ENCODE measurements around the gene CDH5. TPM values are rescaled to one million over a fixed set of nuclear protein-coding genes. Genes with fewer than 3 reads are reported as not detected.
"Not testable (repeated sequence)": the region's sequence is repeated elsewhere in the genome, so short reads cannot be mapped to it uniquely, and the experiment has no call there.

The CDH5 gene
- total RNA-seq, 1 experiment from 2014 or later: 0.25 TPM

- POLR2A ChIA-PET: no interaction called here
- no TSS peak for BruUV-seq (replicated peaks)
- Mint-ChIP-seq H3K36me3 (ENCODE audit: insufficient read depth, unreplicated experiment) (no peaks in the 10 kb centered on the region), H3K27me3 (ENCODE audit: insufficient read depth, unreplicated experiment) (peaks cover 14% of the 10 kb centered on the region), H3K4me3 (ENCODE audit: unreplicated experiment) (no peak overlapping the region), H3K27ac (ENCODE audit: unreplicated experiment) (no peak overlapping the region), H3K4me1 (ENCODE audit: low read depth, unreplicated experiment) (no peaks in the 10 kb centered on the region), H3K9me3 (ENCODE audit: unreplicated experiment) (no peaks in the 10 kb centered on the region)
- TF ChIP-seq CTCF (IDR thresholded peaks at IDR 0.05; ENCODE audit: insufficient read depth in 1 of 2, low read depth in 1 of 2, low read length in 1 of 2, severe bottlenecking in 1 of 2, unreplicated experiment in 1 of 2): no peak
- Histone ChIP-seq H3K4me3 (ENCODE audit: low read depth, low read length) (no peak overlapping the region), H3K27me3 (replicated peaks; ENCODE audit: control insufficient read depth, insufficient read depth, low read length) (no peaks in the 10 kb centered on the region), H3K36me3 (ENCODE audit: control insufficient read depth, insufficient read depth, low read length) (no peaks in the 10 kb centered on the region), H3K4me1 (no peaks in the 10 kb centered on the region), H3K9me3 (no peaks in the 10 kb centered on the region)
- DNase-seq: no peak
- CTCF ChIA-PET: no interaction called here
- intact Hi-C loops (cut with micrococcal nuclease; ENCODE audit: unreplicated experiment): no loop called here
Measured at GRCh38 chr16:66447491-66447890, 81.0 kb downstream of the CDH5 start.

- Mint-ChIP-seq H3K4me1 (ENCODE audit: low read depth, unreplicated experiment) (no peaks in the 10 kb centered on the region), H3K27ac (ENCODE audit: unreplicated experiment) (no peak overlapping the region), H3K27me3 (ENCODE audit: insufficient read depth, unreplicated experiment) (peaks cover 3% of the 10 kb centered on the region), H3K4me3 (ENCODE audit: unreplicated experiment) (no peak overlapping the region), H3K9me3 (ENCODE audit: unreplicated experiment) (no peaks in the 10 kb centered on the region), H3K36me3 (ENCODE audit: insufficient read depth, unreplicated experiment) (no peaks in the 10 kb centered on the region)
- ChIA-PET CTCF (no interaction called here), POLR2A (interaction anchor here (0.7 kb wide), 1 partner anchor 96 kb away, joined by 4 read pairs; no protein-coding TSS in a partner anchor)
- no peaks in the 10 kb centered on the region for H3K9me3 ChIP-seq
- intact Hi-C loops (cut with micrococcal nuclease; ENCODE audit: unreplicated experiment): no loop called here
- BruUV-seq (replicated peaks): no TSS peak
- DNase-seq: no peak
- no peaks in the 10 kb centered on the region for H3K27me3 ChIP-seq (replicated peaks; ENCODE audit: control insufficient read depth, insufficient read depth, low read length)
- no peak for TF ChIP-seq CTCF (IDR thresholded peaks at IDR 0.05; ENCODE audit: insufficient read depth in 1 of 2, low read depth in 1 of 2, low read length in 1 of 2, severe bottlenecking in 1 of 2, unreplicated experiment in 1 of 2)
- H3K4me1 ChIP-seq: no peaks in the 10 kb centered on the region
- H3K4me3 ChIP-seq (ENCODE audit: low read depth, low read length): no peak overlapping the region
- no peaks in the 10 kb centered on the region for H3K36me3 ChIP-seq (ENCODE audit: control insufficient read depth, insufficient read depth, low read length)
Measured at GRCh38 chr16:66451548-66451947, 85.1 kb downstream of the CDH5 start.

- CTCF ChIA-PET; H3K36me3 ChIP-seq (ENCODE audit: control insufficient read depth, insufficient read depth, low read length); H3K4me1 Mint-ChIP-seq (ENCODE audit: low read depth, unreplicated experiment); H3K4me3 ChIP-seq (ENCODE audit: low read depth, low read length); H3K27ac Mint-ChIP-seq (ENCODE audit: unreplicated experiment); intact Hi-C loops (cut with micrococcal nuclease; ENCODE audit: unreplicated experiment); H3K9me3 ChIP-seq; H3K4me3 Mint-ChIP-seq (ENCODE audit: unreplicated experiment); DNase-seq; H3K27me3 Mint-ChIP-seq (ENCODE audit: insufficient read depth, unreplicated experiment); BruUV-seq (replicated peaks); H3K4me1 ChIP-seq; H3K36me3 Mint-ChIP-seq (ENCODE audit: insufficient read depth, unreplicated experiment); H3K9me3 Mint-ChIP-seq (ENCODE audit: unreplicated experiment); POLR2A ChIA-PET; H3K27me3 ChIP-seq (replicated peaks; ENCODE audit: control insufficient read depth, insufficient read depth, low read length): not testable (repeated sequence)
Measured at GRCh38 chr16:66453230-66453629, 86.7 kb downstream of the CDH5 start.

Other genes with a start within 250 kb of the CDH5 start
- not detected in 2 replicates for gene BEAN1, start 60.6 kb downstream of the CDH5 start, total RNA-seq (2022)
- gene TK2, start 183.4 kb downstream of the CDH5 start, total RNA-seq (2022): 18.2 and 19.3 TPM in 2 replicates
- gene CKLF, start 185.9 kb downstream of the CDH5 start, total RNA-seq (2022): 96.4 and 103 TPM in 2 replicates
- gene CMTM1, start 199.7 kb downstream of the CDH5 start, total RNA-seq (2022): 5.6 and 7.1 TPM in 2 replicates
- not detected in 2 replicates for gene CMTM2, start 212.8 kb downstream of the CDH5 start, total RNA-seq (2022)
- 25.5 and 26.9 TPM in 2 replicates for gene CMTM3, start 238.0 kb downstream of the CDH5 start, total RNA-seq (2022)